H1 (cell line): Measurements from ENCODE around the gene NLRC5. TPM values are rescaled to one million over a fixed set of nuclear protein-coding genes. Genes with fewer than 3 reads are reported as not detected.

ENCODE experiments used
- ATF2 ChIP-seq: IDR thresholded peaks from 2 replicates; pipeline ENCODE4 v1.6.1; 2012; ENCODE audit warnings: low read length, inconsistent platforms
- CHD2 ChIP-seq: IDR thresholded peaks from 2 replicates; pipeline ENCODE4 v1.6.1; 2012; ENCODE audit warnings: low read length, improper control_type of control experiment
- CREB1 ChIP-seq: IDR thresholded peaks from 2 replicates; pipeline ENCODE4 v1.6.1; 2012; ENCODE audit warnings: inconsistent platforms
- CTCF ChIP-seq, 3 experiments: IDR thresholded peaks; 1 replicate in 2 of 3; 2 replicates in 1 of 3; pipeline versions ENCODE4 v1.5.1 to v1.6.1; 2011; ENCODE audit warnings: low read length in 3 of 3, mild to moderate bottlenecking in 3 of 3, inconsistent platforms in 2 of 3, low read depth in 1 of 3, moderate library complexity in 1 of 3; ENCODE audit not compliant: insufficient read depth in 1 of 3; ENCODE audit errors: control extremely low read depth in 1 of 3
- RAD21 ChIP-seq, 2 experiments: IDR thresholded peaks in 1 of 2; conservative IDR thresholded peaks in 1 of 2; 2 replicates each; pipeline ENCODE4 v1.6.1; 2011; ENCODE audit warnings: low read depth in 2 of 2, low read length in 2 of 2, improper control_type of control experiment in 1 of 2, inconsistent platforms in 1 of 2, mild to moderate bottlenecking in 1 of 2, moderate library complexity in 1 of 2
- polyA plus RNA-seq, 7 experiments: library from polyadenylated mRNA; depleted of rRNA in 3 of 7; stranded (reverse) in 5 of 7; unstranded in 2 of 7; fragments of >200 nt in 5 of 7; fragments of 200-250 nt in 2 of 7; gene quantifications; 1 replicate in 5 of 7; 2 replicates in 1 of 7; 4 replicates in 1 of 7; pipeline versions ENCODE4 v1.2.1 to v1.2.3, GENCODE V29; 2011 to 2013; ENCODE audit warnings: missing spikeins in 2 of 7, mixed read lengths in 2 of 7
- total RNA-seq: library from RNA; stranded (reverse); fragmentation: NEBNext Ultra II Directional; extraction: Animal tissue kit (Norgen Biotek cat#: 25700); gene quantifications from 2 replicates; pipeline ENCODE4 v1.2.1, GENCODE V29; 2021

The NLRC5 gene
- total and polyA plus RNA-seq, 2 of the 8 experiments (the other 6 are each of a cell fraction or from before 2014, with no cell fraction given) = 2.2 to 3.2 TPM

- TF ChIP-seq CTCF (IDR thresholded peaks at IDR 0.05; ENCODE audit: control extremely low read depth in 1 of 3, insufficient read depth in 1 of 3, low read depth in 1 of 3, low read length in 3 of 3) (peak; percentile 91 to 98 (median 97)), CREB1 (peak; percentile 34; the same call in 1 of the 2 replicates), RAD21 (IDR thresholded peaks at IDR 0.05 in 1 of 2, conservative IDR thresholded peaks at IDR 0.05 in 1 of 2; ENCODE audit: low read depth in 2 of 2, low read length in 2 of 2) (peak; percentile 94 to 95), ATF2 (no peak), CHD2 (no peak)
- TF ChIP-seq, all 59 proteins: peak for 6
Measured at GRCh38 chr16:57084257-57084770, 95.0 kb downstream of the NLRC5 start (continued).
